Measurements from ENCODE around the gene POLR1D. TPM values are rescaled to one million over a fixed set of nuclear protein-coding genes. Genes with fewer than 3 reads are reported as not detected.

The POLR1D gene
- total RNA-seq, 1 experiment from 2014 or later, result 103 TPM

- H3K27me3 ChIP-seq (ENCODE audit: control insufficient read depth, insufficient read depth, low read length), result no peaks in the 10 kb centered on the region
- DNase-seq, result no peak
- no peak overlapping the region for H3K4me3 ChIP-seq (ENCODE audit: insufficient read depth, low read depth, low read length)
- no peaks in the 10 kb centered on the region; the same call in 1 of the 2 replicates for H3K36me3 ChIP-seq (replicated peaks; ENCODE audit: control insufficient read depth, insufficient read depth, low read length)
Measured at GRCh38 chr13:27639186-27639585, 17.5 kb downstream of the POLR1D start.

DNA sequence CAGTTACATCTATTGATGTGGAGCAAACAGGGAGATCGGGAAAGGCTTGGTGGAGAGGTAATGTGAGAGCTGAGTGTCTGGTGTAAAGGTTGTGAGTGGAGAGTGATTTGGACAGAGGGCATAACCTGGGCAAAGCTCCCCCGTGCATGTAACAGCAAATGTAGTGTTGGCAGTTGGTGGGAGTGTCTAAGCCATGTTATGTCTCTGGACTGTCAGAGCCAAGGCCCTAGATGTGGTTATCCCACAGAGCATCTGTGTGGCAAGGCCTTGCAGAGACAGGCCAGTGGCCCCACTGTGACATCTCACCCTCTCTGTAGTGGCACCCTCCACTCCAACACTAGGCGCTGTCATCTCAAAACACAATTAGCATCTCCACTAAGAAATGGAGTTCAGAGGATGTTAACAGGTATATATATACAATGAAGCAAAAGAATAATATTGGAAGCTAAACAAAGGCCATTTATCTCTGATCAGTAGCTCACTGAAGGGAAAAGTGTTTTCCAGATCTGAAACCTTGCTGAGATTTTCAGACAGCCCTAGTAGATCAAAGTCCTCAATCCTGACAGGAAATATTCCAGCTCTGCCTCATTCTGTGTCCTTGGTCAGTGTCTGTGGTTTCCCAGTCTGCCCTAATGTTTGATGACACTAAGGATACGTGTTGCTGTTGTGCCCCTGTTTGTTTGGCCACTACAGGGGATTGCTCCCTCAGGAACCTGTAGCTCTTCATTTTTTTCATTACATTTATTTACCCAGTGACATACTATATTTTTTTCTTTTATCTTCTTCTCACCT, 20.2 kb downstream of the POLR1D start:
- Histone ChIP-seq H3K4me3 (ENCODE audit: insufficient read depth, low read depth, low read length) (no peak overlapping the region), H3K27me3 (ENCODE audit: control insufficient read depth, insufficient read depth, low read length) (no peaks in the 10 kb centered on the region), H3K36me3 (replicated peaks; ENCODE audit: control insufficient read depth, insufficient read depth, low read length) (no peaks in the 10 kb centered on the region; the same call in 1 of the 2 replicates)
- DNase-seq, result no peak

GRCh38 chr13:27643334-27644132, 21.8 kb downstream of the POLR1D start:
- no peaks in the 10 kb centered on the region for H3K27me3 ChIP-seq (ENCODE audit: control insufficient read depth, insufficient read depth, low read length)
- H3K4me3 ChIP-seq (ENCODE audit: insufficient read depth, low read depth, low read length), result no peak overlapping the region
- peaks cover 2% of the 10 kb centered on the region; the same call in 1 of the 2 replicates for H3K36me3 ChIP-seq (replicated peaks; ENCODE audit: control insufficient read depth, insufficient read depth, low read length)
- DNase-seq, result no peak

GRCh38 chr13:27644302-27644701, 22.6 kb downstream of the POLR1D start:
- DNase-seq, result no peak
- no peak overlapping the region for H3K4me3 ChIP-seq (ENCODE audit: insufficient read depth, low read depth, low read length)
- H3K36me3 ChIP-seq (replicated peaks; ENCODE audit: control insufficient read depth, insufficient read depth, low read length), result peaks cover 3% of the 10 kb centered on the region
- no peaks in the 10 kb centered on the region for H3K27me3 ChIP-seq (ENCODE audit: control insufficient read depth, insufficient read depth, low read length)

GRCh38 chr13:27650312-27650711, 28.6 kb downstream of the POLR1D start:
- no peak for DNase-seq
- H3K27me3 ChIP-seq (ENCODE audit: control insufficient read depth, insufficient read depth, low read length), result no peaks in the 10 kb centered on the region
- no peak overlapping the region for H3K4me3 ChIP-seq (ENCODE audit: insufficient read depth, low read depth, low read length)
- H3K36me3 ChIP-seq (replicated peaks; ENCODE audit: control insufficient read depth, insufficient read depth, low read length), result peaks cover 17% of the 10 kb centered on the region

- DNase-seq, result no peak
- Histone ChIP-seq H3K36me3 (replicated peaks; ENCODE audit: control insufficient read depth, insufficient read depth, low read length) (peaks cover 15% of the 10 kb centered on the region), H3K27me3 (ENCODE audit: control insufficient read depth, insufficient read depth, low read length) (no peaks in the 10 kb centered on the region), H3K4me3 (ENCODE audit: insufficient read depth, low read depth, low read length) (no peak overlapping the region)
Measured at GRCh38 chr13:27654059-27654458, 32.4 kb downstream of the POLR1D start.

- peaks cover 10% of the 10 kb centered on the region for H3K36me3 ChIP-seq (replicated peaks; ENCODE audit: control insufficient read depth, insufficient read depth, low read length)
Measured at GRCh38 chr13:27654816-27655215, 33.1 kb downstream of the POLR1D start.

DNA sequence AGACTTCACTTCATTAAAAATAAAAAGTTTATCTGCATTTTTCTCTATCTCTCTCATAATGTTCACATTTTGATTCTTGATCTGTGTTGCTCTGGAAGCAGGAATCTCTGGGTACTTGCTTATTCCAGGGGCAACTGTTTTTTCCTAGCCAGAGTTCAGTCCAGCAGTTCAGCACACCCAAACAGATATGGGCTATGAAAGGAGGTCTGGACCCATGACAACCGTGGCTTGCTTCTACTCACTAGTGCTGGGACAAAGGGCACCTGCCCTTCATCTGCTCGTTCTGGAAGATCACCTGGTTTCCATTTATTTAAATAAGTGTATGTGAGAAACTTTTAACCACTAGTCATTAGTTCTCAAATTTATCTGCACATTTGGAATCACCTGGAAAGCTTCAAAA, 36.0 kb downstream of the POLR1D start:
- no peaks in the 10 kb centered on the region for H3K36me3 ChIP-seq (replicated peaks; ENCODE audit: control insufficient read depth, insufficient read depth, low read length)
- no peak for DNase-seq
- no peaks in the 10 kb centered on the region for H3K27me3 ChIP-seq (ENCODE audit: control insufficient read depth, insufficient read depth, low read length)
- no peak overlapping the region for H3K4me3 ChIP-seq (ENCODE audit: insufficient read depth, low read depth, low read length)

More at GRCh38 chr13:27654816-27655215, 33.1 kb downstream of the POLR1D start:
- Histone ChIP-seq H3K4me3 (ENCODE audit: insufficient read depth, low read depth, low read length) (no peak overlapping the region), H3K27me3 (ENCODE audit: control insufficient read depth, insufficient read depth, low read length) (no peaks in the 10 kb centered on the region)
- DNase-seq, result no peak

GRCh38 chr13:27658546-27658945, 36.9 kb downstream of the POLR1D start:
- no peak for DNase-seq
- Histone ChIP-seq H3K36me3 (replicated peaks; ENCODE audit: control insufficient read depth, insufficient read depth, low read length) (no peaks in the 10 kb centered on the region), H3K4me3 (ENCODE audit: insufficient read depth, low read depth, low read length) (no peak overlapping the region), H3K27me3 (ENCODE audit: control insufficient read depth, insufficient read depth, low read length) (no peaks in the 10 kb centered on the region)

GRCh38 chr13:27659145-27659865, 37.6 kb downstream of the POLR1D start:
- no peak for DNase-seq
- Histone ChIP-seq H3K27me3 (ENCODE audit: control insufficient read depth, insufficient read depth, low read length) (no peaks in the 10 kb centered on the region), H3K36me3 (replicated peaks; ENCODE audit: control insufficient read depth, insufficient read depth, low read length) (no peaks in the 10 kb centered on the region), H3K4me3 (ENCODE audit: insufficient read depth, low read depth, low read length) (no peak overlapping the region)

- Histone ChIP-seq H3K27me3 (ENCODE audit: control insufficient read depth, insufficient read depth, low read length) (no peaks in the 10 kb centered on the region), H3K36me3 (replicated peaks; ENCODE audit: control insufficient read depth, insufficient read depth, low read length) (no peaks in the 10 kb centered on the region), H3K4me3 (ENCODE audit: insufficient read depth, low read depth, low read length) (no peak overlapping the region)
- DNase-seq, result no peak
Measured at GRCh38 chr13:27660511-27660910, 38.8 kb downstream of the POLR1D start.

DNA sequence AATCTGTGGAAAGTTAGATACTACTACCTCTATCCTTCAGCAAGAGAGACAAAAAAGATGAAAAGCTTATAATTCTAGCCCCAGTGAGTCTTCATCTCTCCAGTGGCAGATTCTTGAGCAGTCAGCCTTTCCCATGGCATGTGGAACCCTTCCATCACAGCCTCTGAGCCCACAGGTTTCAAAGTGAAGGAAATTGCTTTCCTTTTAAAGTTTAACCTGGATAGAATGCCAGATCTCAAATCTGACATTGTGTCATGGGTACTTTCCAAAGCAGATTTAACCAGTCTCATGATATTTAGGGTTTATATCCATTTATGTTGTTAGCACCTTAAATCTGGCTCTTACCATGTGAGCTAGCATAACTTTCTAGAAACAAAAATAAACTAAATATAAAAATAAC, 39.3 kb downstream of the POLR1D start:
- no peak for DNase-seq
- no peaks in the 10 kb centered on the region for H3K36me3 ChIP-seq (replicated peaks; ENCODE audit: control insufficient read depth, insufficient read depth, low read length)
- no peak overlapping the region for H3K4me3 ChIP-seq (ENCODE audit: insufficient read depth, low read depth, low read length)
- H3K27me3 ChIP-seq (ENCODE audit: control insufficient read depth, insufficient read depth, low read length), result no peaks in the 10 kb centered on the region

DNA sequence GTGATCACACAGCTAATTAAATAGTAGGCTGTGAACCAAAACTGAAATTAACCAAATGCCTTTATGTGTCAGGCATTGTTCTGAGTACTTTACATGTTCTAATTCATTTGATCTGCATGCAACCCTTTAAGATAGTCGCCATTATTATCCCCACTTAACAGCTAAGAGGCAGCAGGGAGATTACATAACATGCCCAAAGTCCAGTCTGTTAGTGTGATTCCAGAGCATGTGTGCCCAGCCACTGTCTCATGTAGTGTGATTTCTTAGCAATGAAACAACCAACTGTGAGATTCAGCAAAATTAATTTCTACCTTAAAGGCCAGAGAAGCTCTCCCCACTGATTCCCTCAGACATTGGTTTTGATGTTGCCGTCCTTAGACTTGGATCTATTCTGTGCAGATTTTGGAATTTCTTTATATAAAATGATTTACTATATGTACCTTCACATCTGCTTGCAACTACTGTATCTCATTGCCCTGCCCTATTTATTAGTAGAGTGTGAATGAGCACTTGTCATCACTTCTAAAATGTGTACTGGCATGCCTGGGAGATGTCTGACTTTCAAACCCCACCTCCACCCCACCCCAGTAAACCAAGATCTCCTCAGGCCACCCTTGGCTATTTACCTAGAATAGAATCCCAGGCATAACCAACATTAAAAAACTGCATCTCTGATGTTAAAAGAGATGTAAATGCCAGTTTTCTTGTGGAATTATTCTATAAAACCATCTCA, 41.2 kb downstream of the POLR1D start:
- no peak for DNase-seq
- Histone ChIP-seq H3K4me3 (ENCODE audit: insufficient read depth, low read depth, low read length) (no peak overlapping the region), H3K36me3 (replicated peaks; ENCODE audit: control insufficient read depth, insufficient read depth, low read length) (no peaks in the 10 kb centered on the region), H3K27me3 (ENCODE audit: control insufficient read depth, insufficient read depth, low read length) (no peaks in the 10 kb centered on the region)

DNA sequence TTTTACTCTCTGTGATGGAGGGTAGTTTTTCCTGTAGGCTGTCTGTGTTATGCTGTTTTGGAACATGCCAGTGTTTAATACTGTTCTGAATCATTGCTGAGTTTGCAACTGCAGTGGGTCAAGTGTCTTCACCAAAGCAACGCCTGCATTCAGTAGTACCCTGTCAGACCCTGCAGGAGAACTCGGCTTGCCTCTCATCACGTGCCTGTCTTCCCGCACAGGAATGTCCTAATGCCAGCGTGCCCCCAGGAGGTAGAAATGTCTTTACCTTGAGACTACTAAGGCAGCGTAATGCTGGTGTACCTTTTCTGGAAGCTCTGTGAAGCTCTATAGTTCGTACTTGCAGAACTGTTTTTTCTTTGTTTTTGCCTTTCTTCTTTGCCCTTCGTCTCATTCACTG, 42.3 kb downstream of the POLR1D start:
- Histone ChIP-seq H3K36me3 (replicated peaks; ENCODE audit: control insufficient read depth, insufficient read depth, low read length) (no peaks in the 10 kb centered on the region), H3K4me3 (ENCODE audit: insufficient read depth, low read depth, low read length) (no peak overlapping the region), H3K27me3 (ENCODE audit: control insufficient read depth, insufficient read depth, low read length) (no peaks in the 10 kb centered on the region)
- peak; percentile 41 for DNase-seq

Data from H7 (cell line).